Osteoblast (primary cell): ENCODE data around the gene ZNF500. TPM values are rescaled to one million over a fixed set of nuclear protein-coding genes. Genes with fewer than 3 reads are reported as not detected.

Experiments used
- DNase-seq: peaks from one replicate; pipeline ENCODE4 v3.0.0; 2011; ENCODE audit warnings: low spot score, mixed read lengths; ENCODE audit not compliant: insufficient read length; ENCODE audit errors: missing footprints
- H2AFZ ChIP-seq: 2 replicates; pipeline ENCODE4 v1.6.0; 2011; ENCODE audit warnings: mild to moderate bottlenecking, low read length
- H3K27ac ChIP-seq: 2 replicates; pipeline ENCODE4 v1.5.1; 2011; ENCODE audit warnings: mild to moderate bottlenecking, low read depth, low read length, moderate library complexity
- H3K27me3 ChIP-seq: 2 replicates; pipeline ENCODE4 v1.6.0; 2012; ENCODE audit warnings: mild to moderate bottlenecking, control low read depth, inconsistent platforms, low read length, moderate library complexity; ENCODE audit not compliant: insufficient read depth
- H3K36me3 ChIP-seq: 2 replicates; pipeline ENCODE4 v1.5.1; 2011; ENCODE audit warnings: mild to moderate bottlenecking, low read length, control low read depth, moderate library complexity; ENCODE audit not compliant: insufficient read depth
- H3K4me1 ChIP-seq: 2 replicates; pipeline ENCODE4 v1.5.1; 2011; ENCODE audit warnings: mild to moderate bottlenecking, low read length, control low read depth, moderate library complexity; ENCODE audit not compliant: insufficient read depth
- H3K4me2 ChIP-seq: 2 replicates; pipeline ENCODE4 v1.6.0; 2011; ENCODE audit warnings: mild to moderate bottlenecking, low read length; ENCODE audit not compliant: insufficient read depth
- H3K4me3 ChIP-seq: fragments of 200-600 bp; sonication (generic); 3 replicates; pipeline ENCODE4 v1.5.1; 2012; ENCODE audit warnings: mild to moderate bottlenecking, low read length, inconsistent platforms; ENCODE audit not compliant: insufficient read depth
- H3K79me2 ChIP-seq: 2 replicates; pipeline ENCODE4 v1.6.0; 2012; ENCODE audit warnings: mild to moderate bottlenecking, low read length, control low read depth, inconsistent platforms; ENCODE audit not compliant: insufficient read depth
- H3K9me3 ChIP-seq: 2 replicates; pipeline ENCODE4 v1.5.1; 2011; ENCODE audit warnings: low read depth, low read length, control low read depth
- H4K20me1 ChIP-seq: 2 replicates; pipeline ENCODE4 v1.6.0; 2012; ENCODE audit warnings: mild to moderate bottlenecking, low read length, control low read depth; ENCODE audit not compliant: insufficient read depth
- CTCF ChIP-seq: IDR thresholded peaks from 2 replicates; pipeline ENCODE4 v1.5.1; 2011; ENCODE audit warnings: mild to moderate bottlenecking, low read depth, low read length, moderate library complexity; ENCODE audit errors: extremely low read depth
- total RNA-seq: library from RNA; depleted of rRNA; stranded (reverse); fragments of >200 nt; gene quantifications from 2 replicates; pipeline ENCODE4 v1.2.3, GENCODE V29; 2012

The ZNF500 gene
- total RNA-seq, 1 donor: 14.5 TPM

GRCh38 chr16:4769306-4769638 lies 2.3 kb upstream of the ZNF500 start:
- peak overlapping the region; percentile 93 for H2AFZ ChIP-seq
- H3K27me3 ChIP-seq: no peaks in the 10 kb centered on the region
- H3K9me3 ChIP-seq: no peaks in the 10 kb centered on the region
- H3K27ac ChIP-seq: no peak overlapping the region
- peak overlapping the region; percentile 78 for H3K4me3 ChIP-seq
- peaks cover 20% of the 10 kb centered on the region for H3K4me1 ChIP-seq
- DNase-seq: peak; percentile 34
- H3K4me2 ChIP-seq: peak overlapping the region; percentile 99
- peaks cover 7% of the 10 kb centered on the region for H3K36me3 ChIP-seq
- no peaks in the 10 kb centered on the region for H4K20me1 ChIP-seq
- no peak for TF ChIP-seq CTCF
- peaks cover 24% of the 10 kb centered on the region for H3K79me2 ChIP-seq

DNA sequence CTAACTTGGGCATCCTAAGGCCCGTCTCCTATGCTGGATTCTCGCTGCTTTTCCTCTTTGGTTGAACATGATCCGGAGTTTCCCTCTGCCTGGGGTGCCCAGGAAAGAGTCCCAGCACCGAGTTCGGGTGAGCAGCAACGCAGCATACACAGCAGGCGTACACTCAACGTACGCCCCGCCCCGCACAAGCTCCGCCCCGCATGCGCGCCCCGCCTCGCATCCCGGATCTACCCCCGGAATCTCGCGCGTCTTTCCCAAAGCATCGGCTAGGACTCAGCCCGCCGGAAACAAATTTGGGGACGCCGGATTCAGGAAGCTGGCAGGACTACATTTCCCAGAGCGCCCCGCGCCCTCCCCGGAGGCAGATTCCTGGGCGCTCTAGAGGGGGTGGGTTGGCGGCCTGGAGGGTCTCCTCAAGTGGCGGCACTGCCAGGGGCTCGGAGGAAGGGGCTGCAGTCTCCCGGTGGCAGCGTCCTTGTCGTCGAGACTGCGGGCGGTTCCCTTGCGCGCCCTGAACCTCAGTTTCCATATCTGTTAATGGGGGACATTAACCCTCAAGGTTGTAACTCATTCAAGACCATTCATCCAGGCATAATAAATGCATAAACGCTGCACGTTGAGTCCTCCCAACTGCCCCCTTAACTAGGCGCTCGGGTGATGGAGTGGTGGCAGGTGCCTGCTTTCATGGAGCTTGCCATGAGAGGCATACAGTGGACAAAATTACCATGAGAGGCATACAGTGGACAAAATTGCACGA lies 1.8 kb upstream of the ZNF500 start:
- Histone ChIP-seq H3K27me3 (no peaks in the 10 kb centered on the region), H3K4me1 (peaks cover 20% of the 10 kb centered on the region), H3K4me2 (peak overlapping the region; percentile 99), H4K20me1 (peaks cover 3% of the 10 kb centered on the region), H3K4me3 (peak overlapping the region; percentile 78), H3K9me3 (no peaks in the 10 kb centered on the region), H3K79me2 (peaks cover 28% of the 10 kb centered on the region), H3K27ac (peak overlapping the region; percentile 89), H3K36me3 (peaks cover 11% of the 10 kb centered on the region), H2AFZ (peak overlapping the region; percentile 97)
- peak; percentile 99 for DNase-seq
- no peak for TF ChIP-seq CTCF

DNA sequence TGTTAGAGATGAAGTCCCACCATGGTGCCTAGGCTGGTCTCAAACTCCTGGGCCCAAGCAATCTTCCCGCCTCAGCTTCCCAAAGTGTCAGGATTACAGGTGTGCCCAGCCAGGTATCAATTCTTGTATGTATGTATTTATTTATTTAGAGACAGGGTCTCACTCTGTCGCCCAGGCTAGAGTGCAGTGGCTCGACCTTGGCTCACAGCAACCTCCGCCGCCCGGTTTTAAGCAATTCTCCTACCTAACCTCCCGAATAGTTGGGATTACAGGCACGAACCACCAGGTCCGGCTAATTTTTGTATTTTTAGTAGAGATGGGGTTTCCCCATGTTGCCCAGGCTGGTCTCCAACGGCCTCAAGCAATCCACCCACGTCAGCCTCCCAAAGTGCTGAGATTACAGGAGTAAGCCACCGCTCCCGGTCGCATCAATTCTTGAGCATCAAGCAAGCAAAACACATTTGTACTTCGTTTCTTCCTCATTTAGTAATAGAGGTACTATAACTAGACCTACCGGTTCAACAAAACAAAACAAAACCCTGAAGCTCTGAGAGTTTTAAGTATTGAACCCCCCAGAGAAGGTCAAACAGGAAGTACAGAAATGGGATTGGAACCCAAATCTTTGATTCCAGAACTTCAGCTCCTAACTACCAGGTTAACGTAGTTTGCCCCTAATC lies 1.0 kb upstream of the ZNF500 start:
- Histone ChIP-seq H3K36me3 (peaks cover 17% of the 10 kb centered on the region), H3K79me2 (peaks cover 32% of the 10 kb centered on the region), H3K9me3 (no peaks in the 10 kb centered on the region), H2AFZ (peak overlapping the region; percentile 97), H3K4me2 (peak overlapping the region; percentile 99), H4K20me1 (peaks cover 4% of the 10 kb centered on the region), H3K4me3 (peak overlapping the region; percentile 78), H3K4me1 (peaks cover 20% of the 10 kb centered on the region), H3K27ac (peak overlapping the region; percentile 89), H3K27me3 (no peaks in the 10 kb centered on the region)
- TF ChIP-seq CTCF: no peak
- no peak for DNase-seq
